IPS-NIHi7 (cell line): ENCODE results near the gene CCDC190.
"Not testable (repeated sequence)": the region's sequence is repeated elsewhere in the genome, so short reads cannot be mapped to it uniquely, and the experiment has no call there.

Source experiments
- DNase-seq: peaks from one replicate; pipeline ENCODE4 v3.0.0; 2012; ENCODE audit warnings: mixed read lengths; ENCODE audit errors: extremely low spot score

CCDC190 gene

GRCh38 chr1:162861101-162861500, at the start of gene CCDC190:
TSS of gene CCDC190 (minus strand) at chr1:162861175. CDS start at chr1:162859646, 1,529 bp downstream.
- no peak for DNase-seq

- DNase-seq = no peak
Observed at GRCh38 chr1:162910161-162910560, 49.2 kb upstream of the CCDC190 start.

- DNase-seq = no peak
Observed at GRCh38 chr1:162908780-162909179, 47.8 kb upstream of the CCDC190 start.

- DNase-seq = no peak
Observed at GRCh38 chr1:162908236-162908635, 47.3 kb upstream of the CCDC190 start.

- DNase-seq = no peak
Observed at GRCh38 chr1:162906485-162906884, 45.5 kb upstream of the CCDC190 start.

GRCh38 chr1:162905174-162906158, 44.5 kb upstream of the CCDC190 start:
- no peak for DNase-seq

- no peak for DNase-seq
Observed at GRCh38 chr1:162904579-162904978, 43.6 kb upstream of the CCDC190 start.

GRCh38 chr1:162904023-162904422, 43.0 kb upstream of the CCDC190 start:
- no peak for DNase-seq

- no peak for DNase-seq
Observed at GRCh38 chr1:162903246-162903645, 42.3 kb upstream of the CCDC190 start.

- no peak for DNase-seq
Observed at GRCh38 chr1:162902416-162902815, 41.4 kb upstream of the CCDC190 start.

GRCh38 chr1:162901243-162901642, 40.3 kb upstream of the CCDC190 start:
- DNase-seq = no peak

- no peak for DNase-seq
Observed at GRCh38 chr1:162899422-162900146, 38.6 kb upstream of the CCDC190 start.

- no peak for DNase-seq
Observed at GRCh38 chr1:162893612-162893908, 32.6 kb upstream of the CCDC190 start.

- peak; percentile 36 for DNase-seq
Observed at GRCh38 chr1:162892906-162893611, 32.1 kb upstream of the CCDC190 start.

- no peak for DNase-seq
Observed at GRCh38 chr1:162889989-162890388, 29.0 kb upstream of the CCDC190 start.

- DNase-seq = no peak
Observed at GRCh38 chr1:162886705-162887104, 25.7 kb upstream of the CCDC190 start.

GRCh38 chr1:162885265-162885664, 24.3 kb upstream of the CCDC190 start:
- DNase-seq = no peak

GRCh38 chr1:162884831-162885230, 23.9 kb upstream of the CCDC190 start:
- no peak for DNase-seq

GRCh38 chr1:162882248-162882674, 21.3 kb upstream of the CCDC190 start:
- DNase-seq = no peak

- no peak for DNase-seq
Observed at GRCh38 chr1:162881590-162881989, 20.6 kb upstream of the CCDC190 start.

- not testable (repeated sequence) for DNase-seq
Observed at GRCh38 chr1:162880617-162881016, 19.6 kb upstream of the CCDC190 start.

GRCh38 chr1:162878000-162878596, 17.1 kb upstream of the CCDC190 start:
- DNase-seq = peak; percentile 72
